Aorta (tissue), 5 donors: ENCODE data around the gene ACIN1. TPM values are rescaled to one million over a fixed set of nuclear protein-coding genes. Genes with fewer than 3 reads are reported as not detected.

Source experiments
- ATAC-seq: fragments of 200-7000 bp; cut with Tn5 transposase; one replicate; pipeline ENCODE4 v1.9.1; 2022; ENCODE audit warnings: moderate library complexity; ENCODE audit not compliant: low FRiP score
- DNase-seq, 2 donors: peaks; one replicate each; pipeline ENCODE4 v3.0.0-alpha.2; 2020
- H3K27ac ChIP-seq, 2 donors: one replicate each; pipeline ENCODE4 v1.5.1; 2013; ENCODE audit warnings: low read length in 2 of 2, mild to moderate bottlenecking in 2 of 2, moderate library complexity in 2 of 2, control low read depth in 1 of 2, inconsistent platforms in 1 of 2, low read depth in 1 of 2
- H3K27me3 ChIP-seq, 2 donors: one replicate each; pipeline ENCODE4 v1.6.1; 2013; ENCODE audit warnings: control low read depth in 1 of 2, low read length in 1 of 2, mild to moderate bottlenecking in 1 of 2, moderate library complexity in 1 of 2; ENCODE audit not compliant: insufficient read depth in 2 of 2, control insufficient read depth in 1 of 2
- H3K36me3 ChIP-seq, 2 donors: one replicate each; pipeline ENCODE4 v1.6.1; 2013; ENCODE audit warnings: control low read depth in 1 of 2, low read length in 1 of 2, mild to moderate bottlenecking in 1 of 2; ENCODE audit not compliant: insufficient read depth in 2 of 2, control insufficient read depth in 1 of 2
- H3K4me1 ChIP-seq, 2 donors: one replicate each; pipeline ENCODE4 v1.6.1; 2013; ENCODE audit warnings: low read length in 2 of 2, control low read depth in 1 of 2, mild to moderate bottlenecking in 1 of 2, moderate library complexity in 1 of 2; ENCODE audit not compliant: insufficient read depth in 2 of 2, control insufficient read depth in 1 of 2
- H3K4me3 ChIP-seq, 2 donors: one replicate each; pipeline ENCODE4 v1.5.1; 2013; ENCODE audit warnings: low read length in 2 of 2, control low read depth in 1 of 2, mild to moderate bottlenecking in 1 of 2
- H3K9me3 ChIP-seq: one replicate; pipeline ENCODE4 v1.6.1; 2013; ENCODE audit warnings: mild to moderate bottlenecking, low read length; ENCODE audit not compliant: control insufficient read depth
- WGBS, 2 donors: extraction: QIAGEN DNeasy Blood & Tissue Kit; methylation state at CpG; one replicate each; pipeline ENCODE4 v1.1.7; 2013; 5-methylcytosine and 5-hydroxymethylcytosine counted together
- intact Hi-C, 2 donors: fragments of 100-400 bp; cut with DNase I; formaldehyde crosslinking; loops; one replicate each; pipeline versions ENCODE4 v1.14.2 to v1.15.0; 2022
- polyA plus RNA-seq, 2 donors: library from polyadenylated mRNA; stranded (reverse); fragments of 200-250 nt; gene quantifications; one replicate each; pipeline ENCODE4 v1.2.3, GENCODE V29; 2013
- total RNA-seq, 2 donors: library from RNA; stranded (reverse); fragmentation: NEBNext Ultra II Directional; extraction: Animal tissue kit (Norgen Biotek cat#: 25700); gene quantifications; one replicate each; pipeline ENCODE4 v1.2.1, GENCODE V29; 2021
- donor health status: healthy with polysubstance abuse.
- donor health status: Bipolar disorder and iron deficiency.
- donor health status: DM: no; HTN: no; CAD: no.
- donor health status: DM: no; HTN: no; CAD: no.
- donor health status: DM: yes; HTN: yes; CAD: no.

The ACIN1 gene
- total and polyA plus RNA-seq, 4 donors, result 34.1 to 183 (median 140) TPM

DNA sequence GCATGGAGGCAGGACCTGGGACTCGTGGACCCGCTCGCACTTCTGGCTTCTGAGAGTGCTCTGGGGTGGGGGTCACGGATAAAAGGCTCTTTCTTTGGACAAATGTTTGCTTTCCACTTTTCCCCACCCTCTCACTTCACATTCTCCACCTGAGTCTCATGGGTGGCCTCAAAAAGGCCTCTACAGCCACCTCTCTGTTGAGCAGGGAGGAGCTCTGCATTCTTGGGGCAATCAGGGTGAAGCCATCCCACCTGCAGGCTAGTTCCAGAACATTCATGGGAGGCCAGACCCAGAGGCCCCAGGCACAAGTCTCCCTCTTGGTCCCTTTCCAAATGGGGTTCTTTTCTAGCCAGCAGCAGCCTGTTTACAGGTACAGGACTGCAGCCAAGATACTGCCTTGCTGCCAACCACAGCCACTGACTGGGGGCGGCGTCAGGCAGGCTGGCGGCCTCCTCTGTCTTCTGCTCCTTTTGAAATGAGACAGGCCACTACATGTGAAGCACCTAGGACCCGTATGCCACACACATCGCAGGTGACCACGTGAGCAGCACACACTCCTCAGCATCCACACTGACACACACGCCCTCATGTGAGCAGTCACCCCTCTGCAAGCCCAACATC lies 42.4 kb upstream of the ACIN1 start:
- H3K27ac ChIP-seq, result no peak overlapping the region
- no peak for ATAC-seq
- no peaks in the 10 kb centered on the region for H3K9me3 ChIP-seq
- no peak overlapping the region for H3K4me3 ChIP-seq
- intact Hi-C loops, result no loop called here
- 81 to 86% methylated on average over 11 of the region's 11 CpGs for WGBS, 2 donors
- H3K4me1 ChIP-seq, result no peaks in the 10 kb centered on the region
- no peak for DNase-seq
- H3K36me3 ChIP-seq, result peaks cover 0 to 3% of the 10 kb centered on the region in 2 donors
- no peaks in the 10 kb centered on the region for H3K27me3 ChIP-seq

DNA sequence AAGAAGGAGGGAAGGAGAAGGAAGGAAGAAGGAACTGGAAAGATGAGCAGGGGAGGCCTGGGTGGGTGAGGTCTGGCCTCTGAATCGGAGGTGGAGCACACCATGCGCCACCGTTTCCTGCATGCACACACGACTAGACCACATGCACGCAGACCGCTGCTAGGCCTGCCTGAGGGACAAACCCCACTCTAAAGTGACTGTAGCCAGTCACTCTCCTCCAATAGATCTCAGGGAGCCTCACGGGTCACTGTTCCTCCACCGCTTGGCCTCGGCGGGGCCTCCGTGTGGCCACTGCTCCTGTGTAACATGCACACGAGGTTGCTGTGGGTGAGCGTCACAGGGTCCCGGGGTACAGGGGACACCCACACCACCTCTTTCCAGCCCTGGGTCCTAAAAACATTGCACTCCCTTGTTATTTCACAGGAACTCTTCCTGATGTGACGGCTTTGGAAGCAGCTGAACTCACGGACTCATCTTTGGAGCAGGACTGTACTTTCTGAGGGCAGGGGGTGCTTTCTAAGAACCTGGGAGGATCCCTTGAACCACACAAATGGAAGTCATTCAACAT lies 41.7 kb upstream of the ACIN1 start:
- H3K9me3 ChIP-seq, result no peaks in the 10 kb centered on the region
- H3K4me3 ChIP-seq, result no peak overlapping the region
- no peaks in the 10 kb centered on the region for H3K27me3 ChIP-seq
- H3K4me1 ChIP-seq, result no peaks in the 10 kb centered on the region
- DNase-seq (no peak), ATAC-seq (no peak)
- no peak overlapping the region for H3K27ac ChIP-seq
- H3K36me3 ChIP-seq, result peaks cover 0 to 3% of the 10 kb centered on the region in 2 donors
- intact Hi-C loops, result no loop called here
- 92 to 94% methylated on average over 15 to 16 of the region's 16 CpGs for WGBS, 2 donors

- H3K27me3 ChIP-seq, result no peaks in the 10 kb centered on the region
- 92 to 95% methylated on average over 8 of the region's 8 CpGs for WGBS, 2 donors
- ATAC-seq, result no peak
- no peak overlapping the region for H3K4me3 ChIP-seq
- intact Hi-C loops, result no loop called here
- DNase-seq, result no peak
- H3K27ac ChIP-seq, result no peak overlapping the region
- peaks cover 4 to 6% of the 10 kb centered on the region in 2 donors for H3K36me3 ChIP-seq
- no peaks in the 10 kb centered on the region for H3K4me1 ChIP-seq
- H3K9me3 ChIP-seq, result no peaks in the 10 kb centered on the region
Measured at GRCh38 chr14:23132970-23133369, 38.0 kb upstream of the ACIN1 start.

DNA sequence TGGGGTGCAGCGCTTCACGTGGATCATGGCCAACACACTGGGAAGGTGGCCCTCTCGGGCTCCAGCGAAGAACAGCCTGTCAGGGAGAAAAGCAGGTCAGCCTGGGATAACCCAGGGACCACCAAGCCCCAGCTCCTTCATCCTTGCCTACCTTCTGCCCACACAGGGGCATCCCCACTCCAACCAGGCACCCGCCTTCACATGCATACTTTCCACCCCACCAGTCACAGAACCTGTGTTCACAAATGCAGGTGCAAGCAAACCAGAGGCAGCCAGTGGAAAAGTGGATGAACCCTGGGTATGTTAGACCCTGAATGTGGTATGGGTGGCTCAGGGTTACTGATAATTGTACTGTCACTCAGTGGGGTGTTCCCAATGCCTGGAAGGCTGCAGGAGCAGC lies 36.5 kb upstream of the ACIN1 start:
- 89% methylated on average over 5 of the region's 5 CpGs for WGBS, 2 donors
- Histone ChIP-seq H3K4me3 (no peak overlapping the region), H3K9me3 (no peaks in the 10 kb centered on the region), H3K27ac (no peak overlapping the region), H3K36me3 (peaks cover 2 to 9% of the 10 kb centered on the region in 2 donors), H3K27me3 (no peaks in the 10 kb centered on the region), H3K4me1 (no peaks in the 10 kb centered on the region)
- intact Hi-C loops, result no loop called here
- DNase-seq (no peak), ATAC-seq (no peak)

GRCh38 chr14:23130871-23131270 lies 35.9 kb upstream of the ACIN1 start:
- WGBS, 2 donors, result 58 to 63% methylated on average over 3 of the region's 3 CpGs
- Histone ChIP-seq H3K4me3 (no peak overlapping the region), H3K4me1 (no peaks in the 10 kb centered on the region), H3K27me3 (no peaks in the 10 kb centered on the region), H3K27ac (no peak overlapping the region), H3K9me3 (no peaks in the 10 kb centered on the region), H3K36me3 (peaks cover 2 to 9% of the 10 kb centered on the region in 2 donors)
- ATAC-seq (no peak), DNase-seq (no peak)
- intact Hi-C loops, result no loop called here

DNA sequence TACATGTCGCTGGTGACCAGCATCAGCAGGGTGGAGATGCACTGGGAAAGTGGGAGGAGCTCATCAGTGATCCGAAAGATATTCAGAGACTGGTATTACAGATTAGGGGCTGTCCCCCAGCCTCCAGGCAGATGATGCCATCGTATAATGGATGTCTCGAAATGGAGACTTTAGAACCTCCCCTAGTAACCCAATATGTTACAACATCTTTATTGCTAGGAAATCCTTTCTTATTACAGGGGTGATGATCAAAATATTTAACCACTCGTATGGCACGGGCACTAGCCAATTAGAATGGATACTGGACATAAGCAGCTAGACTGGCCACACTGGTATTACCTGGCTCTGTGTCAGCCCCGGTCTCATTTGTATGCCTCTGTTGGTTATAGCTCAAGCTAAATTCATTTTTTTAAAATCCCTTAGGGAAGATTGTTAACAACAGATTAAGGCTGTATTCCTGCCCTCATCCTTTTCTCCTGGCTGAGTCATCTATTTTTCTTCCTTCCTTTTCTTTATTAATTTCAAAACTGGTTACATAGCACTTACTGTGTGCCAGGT lies 34.9 kb upstream of the ACIN1 start:
- WGBS, 2 donors, result 93 to 96% methylated on average over 7 of the region's 7 CpGs
- ATAC-seq, result no peak
- H3K4me3 ChIP-seq, result no peak overlapping the region
- no peaks in the 10 kb centered on the region for H3K27me3 ChIP-seq
- H3K27ac ChIP-seq, result no peak overlapping the region
- intact Hi-C loops, result loop anchor here in 1 of 2 donors (10.0 kb wide), 1 partner anchor 165 kb away; no protein-coding TSS in a partner anchor
- no peaks in the 10 kb centered on the region for H3K9me3 ChIP-seq
- H3K36me3 ChIP-seq, result peaks cover 2 to 9% of the 10 kb centered on the region in 2 donors
- no peaks in the 10 kb centered on the region for H3K4me1 ChIP-seq
- DNase-seq, result no peak

DNA sequence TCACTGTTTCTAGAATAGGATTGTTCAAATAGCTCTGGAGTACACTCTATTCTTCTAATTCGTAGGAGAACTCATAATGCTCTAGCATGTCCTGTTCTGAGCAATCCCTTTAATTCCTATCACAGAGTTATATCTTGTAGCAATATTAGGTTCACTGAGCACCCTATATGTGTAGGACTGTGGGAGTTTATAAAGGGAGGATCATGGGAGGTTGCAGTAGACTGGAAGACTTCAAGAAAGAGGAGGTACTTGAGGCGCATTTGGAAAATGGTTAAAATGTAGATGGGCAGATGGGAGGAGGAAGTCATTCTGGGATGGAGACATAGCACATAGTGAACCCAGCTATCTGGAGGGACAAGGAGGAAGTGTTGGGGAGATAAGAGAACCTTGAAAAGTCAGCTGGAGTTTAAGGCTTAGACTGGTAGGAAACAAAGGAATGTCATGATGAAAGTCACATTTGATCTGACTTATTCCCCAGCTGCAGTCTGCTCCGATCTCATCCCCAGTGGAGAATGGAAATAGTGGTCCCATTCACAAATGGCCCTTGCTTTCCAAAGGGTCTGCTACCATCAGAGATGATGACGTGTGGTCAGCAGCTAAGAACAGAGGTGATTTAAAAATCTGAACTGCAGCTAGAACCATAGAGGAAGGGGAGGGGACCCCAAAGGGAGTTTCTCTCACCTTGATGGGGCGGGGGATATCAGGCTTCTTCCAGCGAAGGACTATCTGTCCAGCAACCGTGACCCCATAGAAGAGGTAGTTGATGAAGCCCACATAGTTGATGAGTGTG lies 34.2 kb upstream of the ACIN1 start:
- 93 to 98% methylated on average over 7 of the region's 7 CpGs for WGBS, 2 donors
- ATAC-seq (no peak), DNase-seq (no peak)
- Histone ChIP-seq H3K4me3 (no peak overlapping the region), H3K27me3 (no peaks in the 10 kb centered on the region), H3K4me1 (no peaks in the 10 kb centered on the region), H3K36me3 (peaks cover 2 to 9% of the 10 kb centered on the region in 2 donors), H3K27ac (no peak overlapping the region), H3K9me3 (no peaks in the 10 kb centered on the region)
- intact Hi-C loops, result loop anchor here in 1 of 2 donors (10.0 kb wide), 1 partner anchor 166 kb away; no protein-coding TSS in a partner anchor

- Histone ChIP-seq H3K27me3 (no peaks in the 10 kb centered on the region), H3K27ac (no peak overlapping the region), H3K4me3 (no peak overlapping the region), H3K4me1 (no peaks in the 10 kb centered on the region), H3K9me3 (no peaks in the 10 kb centered on the region), H3K36me3 (peaks cover 2 to 9% of the 10 kb centered on the region in 2 donors)
- peak in 1 of 2 donors; percentile 43 for DNase-seq
- no peak for ATAC-seq
- intact Hi-C loops, result loop anchor here in 1 of 2 donors (10.0 kb wide), 1 partner anchor 167 kb away; no protein-coding TSS in a partner anchor
- WGBS, 2 donors, result 90 to 94% methylated on average over 3 of the region's 3 CpGs
Measured at GRCh38 chr14:23127861-23128260, 32.9 kb upstream of the ACIN1 start.
